Astrocyte (in vitro differentiated cells and primary cell): ENCODE measurements around the gene CD79A. TPM values are rescaled to one million over a fixed set of nuclear protein-coding genes. Genes with fewer than 3 reads are reported as not detected.

Experiments used
- DNase-seq: peaks from one replicate; pipeline ENCODE4 v3.0.0-alpha.2; 2010; ENCODE audit warnings: low read depth
- FAIRE-seq: peaks from 2 replicates; lab custom pipeline; 2011; peaks lifted over from hg19 to GRCh38; lab: Jason Lieb, UNC
- H2AFZ ChIP-seq: 2 replicates; pipeline ENCODE4 v1.6.0; 2012; ENCODE audit warnings: low read depth, low read length, inconsistent platforms
- H3K27ac ChIP-seq: 2 replicates; pipeline ENCODE4 v1.5.1; 2011; ENCODE audit warnings: low read depth, low read length, inconsistent platforms
- H3K27me3 ChIP-seq: 2 replicates; pipeline ENCODE4 v1.6.0; 2011; ENCODE audit warnings: low read length, inconsistent platforms; ENCODE audit not compliant: insufficient read depth
- H3K36me3 ChIP-seq: 2 replicates; pipeline ENCODE4 v1.5.1; 2011; ENCODE audit warnings: low read length, inconsistent platforms; ENCODE audit not compliant: insufficient read depth
- H3K4me1 ChIP-seq: 2 replicates; pipeline ENCODE4 v1.5.1; 2011; ENCODE audit warnings: low read length, inconsistent platforms; ENCODE audit not compliant: insufficient read depth
- H3K4me2 ChIP-seq: 2 replicates; pipeline ENCODE4 v1.6.0; 2012; ENCODE audit warnings: low read length, inconsistent platforms
- H3K4me3 ChIP-seq: 2 replicates; pipeline ENCODE4 v1.5.1; 2011; ENCODE audit warnings: low read depth, mild to moderate bottlenecking, low read length, inconsistent platforms; ENCODE audit not compliant: insufficient read depth
- H3K79me2 ChIP-seq: 2 replicates; pipeline ENCODE4 v1.6.0; 2012; ENCODE audit warnings: mild to moderate bottlenecking, low read length, inconsistent platforms; ENCODE audit not compliant: insufficient read depth
- H3K9ac ChIP-seq: 2 replicates; pipeline ENCODE4 v1.6.0; 2012; ENCODE audit warnings: mild to moderate bottlenecking, low read length, inconsistent platforms
- H3K9me3 ChIP-seq: 2 replicates; pipeline ENCODE4 v1.5.1; 2012; ENCODE audit warnings: low read depth, mild to moderate bottlenecking, low read length, inconsistent platforms; ENCODE audit not compliant: insufficient read depth
- H4K20me1 ChIP-seq: 2 replicates; pipeline ENCODE4 v1.6.0; 2012; ENCODE audit warnings: low read length, inconsistent platforms; ENCODE audit not compliant: insufficient read depth
- H3K27ac Mint-ChIP-seq: one replicate; pipeline ENCODE4 v1.8.0; 2021; ENCODE audit warnings: mild to moderate bottlenecking, mixed read lengths; ENCODE audit not compliant: unreplicated experiment
- H3K27me3 Mint-ChIP-seq: one replicate; pipeline ENCODE4 v1.8.0; 2021; ENCODE audit warnings: low read depth, mixed read lengths; ENCODE audit not compliant: unreplicated experiment
- H3K36me3 Mint-ChIP-seq: one replicate; pipeline ENCODE4 v1.8.0; 2021; ENCODE audit warnings: low read depth, mixed read lengths; ENCODE audit not compliant: unreplicated experiment
- H3K4me1 Mint-ChIP-seq: one replicate; pipeline ENCODE4 v1.8.0; 2021; ENCODE audit warnings: low read depth, mixed read lengths; ENCODE audit not compliant: unreplicated experiment
- H3K4me3 Mint-ChIP-seq: one replicate; pipeline ENCODE4 v1.8.0; 2021; ENCODE audit warnings: mild to moderate bottlenecking, moderate library complexity, mixed read lengths; ENCODE audit not compliant: unreplicated experiment
- H3K9me3 Mint-ChIP-seq: one replicate; pipeline ENCODE4 v1.8.0; 2021; ENCODE audit warnings: mild to moderate bottlenecking, mixed read lengths; ENCODE audit not compliant: unreplicated experiment
- EZH2 ChIP-seq: IDR thresholded peaks from 2 replicates; pipeline ENCODE4 v1.6.1; 2012; ENCODE audit warnings: mild to moderate bottlenecking, low read length, inconsistent platforms; ENCODE audit not compliant: insufficient read depth
- total RNA-seq: library from RNA; stranded (reverse); gene quantifications from 2 replicates; pipeline ENCODE4 v1.2.1, GENCODE V29; 2021
- TF ChIP-seq, protein P1 (sequence below): IDR thresholded peaks from 2 replicates; pipeline ENCODE4 v1.5.1; 2011; ENCODE audit warnings: low read depth, mild to moderate bottlenecking, inconsistent platforms, low read length, moderate library complexity; ENCODE audit not compliant: insufficient read depth

Gene CD79A
- total RNA-seq, 1 donor from 2014 or later = 0.30 TPM

DNA sequence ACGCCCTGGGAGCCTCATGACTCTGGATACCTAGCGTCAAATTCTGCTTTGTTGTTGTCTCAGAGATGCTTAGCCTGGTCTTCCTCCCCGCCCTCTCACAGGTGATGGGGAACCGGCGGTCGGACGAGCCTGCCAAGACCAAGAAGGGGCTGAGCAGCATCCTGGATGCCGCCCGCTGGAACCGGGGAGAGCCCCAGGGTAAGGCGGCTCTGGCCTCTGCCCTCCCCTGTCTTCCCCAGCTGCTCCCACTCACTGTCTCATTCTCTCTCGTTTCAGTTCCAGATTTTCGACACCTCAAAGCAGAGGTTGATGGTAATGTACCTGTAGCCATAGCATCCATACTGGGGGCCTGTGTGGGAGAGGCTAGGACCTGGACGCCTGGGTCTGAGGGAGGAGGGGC lies 17.3 kb downstream of the CD79A start:
- Histone ChIP-seq H3K27me3 (no peaks in the 10 kb centered on the region), H3K36me3 (peaks cover 12% of the 10 kb centered on the region), H3K9me3 (no peaks in the 10 kb centered on the region), H2AFZ (no peak overlapping the region), H3K4me3 (no peak overlapping the region), H3K79me2 (peaks cover 14% of the 10 kb centered on the region), H3K4me1 (no peaks in the 10 kb centered on the region), H3K4me2 (no peak overlapping the region), H3K9ac (no peak overlapping the region), H4K20me1 (peaks cover 48% of the 10 kb centered on the region), H3K27ac (no peak overlapping the region)
- TF ChIP-seq, protein P1, sequence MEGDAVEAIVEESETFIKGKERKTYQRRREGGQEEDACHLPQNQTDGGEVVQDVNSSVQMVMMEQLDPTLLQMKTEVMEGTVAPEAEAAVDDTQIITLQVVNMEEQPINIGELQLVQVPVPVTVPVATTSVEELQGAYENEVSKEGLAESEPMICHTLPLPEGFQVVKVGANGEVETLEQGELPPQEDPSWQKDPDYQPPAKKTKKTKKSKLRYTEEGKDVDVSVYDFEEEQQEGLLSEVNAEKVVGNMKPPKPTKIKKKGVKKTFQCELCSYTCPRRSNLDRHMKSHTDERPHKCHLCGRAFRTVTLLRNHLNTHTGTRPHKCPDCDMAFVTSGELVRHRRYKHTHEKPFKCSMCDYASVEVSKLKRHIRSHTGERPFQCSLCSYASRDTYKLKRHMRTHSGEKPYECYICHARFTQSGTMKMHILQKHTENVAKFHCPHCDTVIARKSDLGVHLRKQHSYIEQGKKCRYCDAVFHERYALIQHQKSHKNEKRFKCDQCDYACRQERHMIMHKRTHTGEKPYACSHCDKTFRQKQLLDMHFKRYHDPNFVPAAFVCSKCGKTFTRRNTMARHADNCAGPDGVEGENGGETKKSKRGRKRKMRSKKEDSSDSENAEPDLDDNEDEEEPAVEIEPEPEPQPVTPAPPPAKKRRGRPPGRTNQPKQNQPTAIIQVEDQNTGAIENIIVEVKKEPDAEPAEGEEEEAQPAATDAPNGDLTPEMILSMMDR = no peak
- no peak for TF ChIP-seq EZH2
- DNase-seq (no peak), FAIRE-seq (no peak)
- Mint-ChIP-seq H3K36me3 (peaks cover 19% of the 10 kb centered on the region), H3K27ac (no peak overlapping the region), H3K9me3 (no peaks in the 10 kb centered on the region), H3K4me3 (no peak overlapping the region), H3K27me3 (no peaks in the 10 kb centered on the region), H3K4me1 (peaks cover 5% of the 10 kb centered on the region)

DNA sequence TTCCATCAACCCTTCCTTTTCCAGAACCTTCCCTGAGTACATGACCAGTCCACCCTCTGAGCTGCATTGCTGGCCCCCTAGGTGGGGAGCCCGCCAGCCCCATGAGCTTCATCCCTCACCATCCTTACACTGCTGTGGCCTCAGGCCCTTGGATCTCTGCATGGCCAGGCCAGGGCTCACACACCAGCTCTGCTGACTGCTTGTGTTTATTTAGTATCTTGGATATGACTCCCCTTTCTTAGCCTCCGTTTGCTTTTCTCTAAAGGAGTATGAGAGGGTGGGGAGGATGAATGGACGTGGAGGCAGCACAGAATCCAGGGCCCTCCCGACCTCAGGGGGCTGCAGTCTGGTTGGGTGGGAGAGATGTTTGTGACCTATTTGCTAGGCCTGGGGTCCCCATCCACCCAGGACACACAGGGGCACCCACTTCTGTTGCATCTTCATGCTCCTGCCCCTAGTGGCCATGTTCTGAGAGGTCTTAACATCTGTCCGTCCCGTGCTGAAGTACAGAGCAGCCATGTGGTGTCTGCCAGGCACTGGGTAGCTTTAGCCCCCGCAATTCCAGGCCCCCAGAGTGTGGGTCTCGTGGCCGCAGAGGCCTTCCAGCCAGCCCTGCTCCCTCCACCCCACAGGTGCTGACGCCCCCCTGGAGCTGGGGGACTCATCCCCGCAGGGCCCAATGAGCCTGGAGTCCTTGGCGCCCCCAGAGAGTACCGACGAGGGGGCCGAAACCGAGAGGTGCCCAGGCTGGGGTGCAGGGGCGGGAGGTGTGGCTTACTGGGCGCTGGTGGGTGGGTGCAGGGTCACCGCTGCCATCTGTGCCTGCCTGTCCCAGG lies 18.9 kb downstream of the CD79A start:
- H3K27ac ChIP-seq = no peak overlapping the region
- peaks cover 18% of the 10 kb centered on the region for H3K36me3 ChIP-seq
- FAIRE-seq (no peak), DNase-seq (no peak)
- no peak overlapping the region for H3K9ac ChIP-seq
- Mint-ChIP-seq H3K27me3 (no peaks in the 10 kb centered on the region), H3K36me3 (peaks cover 16% of the 10 kb centered on the region), H3K27ac (peak overlapping the region; percentile 53), H3K4me3 (no peak overlapping the region), H3K4me1 (peaks cover 3% of the 10 kb centered on the region), H3K9me3 (no peaks in the 10 kb centered on the region)
- no peaks in the 10 kb centered on the region for H3K4me1 ChIP-seq
- H3K79me2 ChIP-seq = peaks cover 6% of the 10 kb centered on the region
- H3K27me3 ChIP-seq = no peaks in the 10 kb centered on the region
- no peaks in the 10 kb centered on the region for H3K9me3 ChIP-seq
- H3K4me3 ChIP-seq = no peak overlapping the region
- no peak overlapping the region for H3K4me2 ChIP-seq
- H4K20me1 ChIP-seq = peaks cover 39% of the 10 kb centered on the region
- TF ChIP-seq, protein P1 = no peak
- TF ChIP-seq EZH2 = no peak
- no peak overlapping the region for H2AFZ ChIP-seq

DNA sequence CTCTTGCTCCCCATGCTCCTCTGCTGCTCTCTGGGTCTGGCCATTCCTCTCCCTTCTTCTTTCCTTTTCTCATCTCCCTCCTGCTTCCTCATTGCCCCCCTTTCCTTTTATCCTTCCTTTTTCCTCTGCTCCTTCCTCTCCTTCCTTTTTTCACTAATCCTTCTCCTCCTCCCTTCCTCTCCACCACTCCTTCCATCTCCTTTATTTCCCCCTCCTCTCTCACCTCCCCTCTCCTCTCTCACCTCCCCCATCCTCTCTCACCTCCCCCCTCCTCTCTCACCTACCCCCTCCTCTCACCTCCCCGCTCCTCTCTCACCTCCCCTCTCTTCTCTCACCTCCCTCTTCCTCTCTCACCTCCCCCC lies 19.5 kb downstream of the CD79A start:
- Histone ChIP-seq H3K27ac (no peak overlapping the region), H3K27me3 (no peaks in the 10 kb centered on the region), H3K79me2 (peaks cover 5% of the 10 kb centered on the region), H3K4me1 (no peaks in the 10 kb centered on the region), H4K20me1 (peaks cover 33% of the 10 kb centered on the region), H3K9ac (no peak overlapping the region), H3K9me3 (no peaks in the 10 kb centered on the region), H3K36me3 (peaks cover 19% of the 10 kb centered on the region), H3K4me2 (no peak overlapping the region), H3K4me3 (no peak overlapping the region), H2AFZ (no peak overlapping the region)
- H3K4me1 Mint-ChIP-seq = peaks cover 1% of the 10 kb centered on the region
- FAIRE-seq (no peak), DNase-seq (no peak)
- peaks cover 14% of the 10 kb centered on the region for H3K36me3 Mint-ChIP-seq
- H3K9me3 Mint-ChIP-seq = no peaks in the 10 kb centered on the region
- H3K4me3 Mint-ChIP-seq = no peak overlapping the region
- TF ChIP-seq, protein P1 = no peak
- no peak for TF ChIP-seq EZH2
- no peaks in the 10 kb centered on the region for H3K27me3 Mint-ChIP-seq
- H3K27ac Mint-ChIP-seq = no peak overlapping the region
